EL (cell line): ENCODE results near the gene CENPP.

Experiments used
- DNase-seq: peaks from one replicate; pipeline ENCODE4 v3.0.0-alpha.2; 2016

Gene CENPP

DNA sequence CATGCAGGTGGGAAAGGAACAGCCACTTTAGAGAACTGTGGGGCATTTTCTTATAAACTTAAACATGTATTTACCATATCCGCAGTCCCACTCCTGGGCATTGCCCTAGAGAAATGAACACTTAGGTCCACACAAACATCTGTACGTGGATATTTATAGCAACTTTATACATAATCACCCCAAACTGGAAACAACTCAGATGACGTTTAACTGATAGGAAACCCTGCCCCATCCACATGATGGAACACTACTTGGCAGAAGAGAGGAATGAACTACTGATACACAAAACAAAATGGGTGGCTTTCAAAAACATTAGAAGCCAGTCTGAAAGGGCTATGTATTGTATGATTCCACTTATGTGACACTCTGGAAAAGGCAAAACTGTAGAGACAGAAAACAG, 187.6 kb downstream of the CENPP start:
- no peak for DNase-seq

DNA sequence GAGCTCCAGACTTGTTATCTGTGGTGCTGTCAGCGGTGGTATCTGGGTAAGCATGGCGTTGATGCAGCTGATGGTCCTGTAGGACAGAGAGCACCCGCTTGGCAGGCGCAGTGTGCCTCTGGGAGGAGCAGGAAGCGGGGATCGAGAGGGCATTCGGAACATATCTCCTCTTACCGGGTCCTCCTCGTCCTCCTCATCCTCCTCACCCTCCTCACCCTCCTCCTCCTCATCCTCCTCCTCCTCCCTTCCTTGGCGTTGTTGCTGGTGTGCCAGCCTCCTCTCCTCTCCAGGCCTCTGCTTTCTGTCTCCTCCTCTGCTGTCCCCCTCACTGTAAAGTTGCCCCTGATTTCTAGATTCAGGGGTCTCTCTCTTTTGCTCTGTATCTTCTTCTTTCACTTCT, 188.9 kb downstream of the CENPP start:
- DNase-seq, result no peak

GRCh38 chr9:92516521-92516920, 190.8 kb downstream of the CENPP start:
- no peak for DNase-seq

GRCh38 chr9:92517046-92517445, 191.3 kb downstream of the CENPP start:
- DNase-seq, result no peak

GRCh38 chr9:92518199-92518598, 192.4 kb downstream of the CENPP start:
- no peak for DNase-seq

GRCh38 chr9:92520837-92521236, 195.1 kb downstream of the CENPP start:
- DNase-seq, result no peak

DNA sequence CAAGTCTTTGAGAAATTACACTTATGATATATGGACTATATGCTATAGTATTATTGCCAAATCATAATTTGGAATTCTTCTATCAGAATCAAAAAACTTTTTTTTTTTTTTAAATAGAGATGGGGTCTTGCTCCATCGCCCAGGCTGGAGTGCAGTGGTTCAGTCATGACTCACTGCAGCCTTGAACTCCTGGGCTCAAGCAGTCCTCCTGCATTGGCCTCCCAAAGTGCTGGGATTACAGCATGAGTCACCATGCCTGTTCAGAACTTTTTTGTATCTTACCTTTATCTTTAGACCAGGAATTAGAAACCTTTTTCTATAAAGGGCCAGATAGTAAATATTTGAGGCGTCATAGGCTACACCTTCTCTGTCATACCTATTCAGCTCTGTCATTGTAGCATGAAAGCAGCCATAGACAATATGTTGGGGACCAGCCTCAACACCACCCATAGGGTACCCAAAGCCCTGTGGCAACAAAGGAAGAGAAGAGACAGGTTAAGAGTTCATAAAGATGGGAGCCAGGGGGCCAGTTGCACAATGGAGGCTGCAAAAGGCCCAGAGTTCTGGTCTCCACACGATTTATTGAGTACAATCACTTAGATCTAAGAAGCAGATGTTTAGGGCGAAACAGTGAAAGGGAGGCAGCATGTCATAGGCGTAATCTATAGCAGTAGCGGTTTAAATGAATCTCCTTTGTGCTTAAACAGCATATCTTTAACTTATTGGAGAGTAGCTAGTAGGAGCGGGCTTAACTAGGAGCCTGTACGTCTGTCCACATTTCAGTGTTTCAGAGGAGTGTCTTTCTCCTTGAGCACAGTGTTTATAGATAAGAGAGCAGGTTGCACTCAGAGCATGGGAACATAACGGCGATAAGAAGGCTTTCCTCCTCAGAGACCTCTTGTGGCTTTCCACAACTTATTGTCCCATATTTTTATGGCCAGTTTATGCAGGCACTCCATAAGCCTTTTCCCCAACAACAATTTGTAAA, 197.5 kb downstream of the CENPP start:
- no peak for DNase-seq

GRCh38 chr9:92524881-92525280, 199.1 kb downstream of the CENPP start:
- no peak for DNase-seq

GRCh38 chr9:92525306-92525705, 199.6 kb downstream of the CENPP start:
- DNase-seq, result peak; percentile 11

GRCh38 chr9:92527291-92527828, 201.6 kb downstream of the CENPP start:
- DNase-seq, result no peak

DNA sequence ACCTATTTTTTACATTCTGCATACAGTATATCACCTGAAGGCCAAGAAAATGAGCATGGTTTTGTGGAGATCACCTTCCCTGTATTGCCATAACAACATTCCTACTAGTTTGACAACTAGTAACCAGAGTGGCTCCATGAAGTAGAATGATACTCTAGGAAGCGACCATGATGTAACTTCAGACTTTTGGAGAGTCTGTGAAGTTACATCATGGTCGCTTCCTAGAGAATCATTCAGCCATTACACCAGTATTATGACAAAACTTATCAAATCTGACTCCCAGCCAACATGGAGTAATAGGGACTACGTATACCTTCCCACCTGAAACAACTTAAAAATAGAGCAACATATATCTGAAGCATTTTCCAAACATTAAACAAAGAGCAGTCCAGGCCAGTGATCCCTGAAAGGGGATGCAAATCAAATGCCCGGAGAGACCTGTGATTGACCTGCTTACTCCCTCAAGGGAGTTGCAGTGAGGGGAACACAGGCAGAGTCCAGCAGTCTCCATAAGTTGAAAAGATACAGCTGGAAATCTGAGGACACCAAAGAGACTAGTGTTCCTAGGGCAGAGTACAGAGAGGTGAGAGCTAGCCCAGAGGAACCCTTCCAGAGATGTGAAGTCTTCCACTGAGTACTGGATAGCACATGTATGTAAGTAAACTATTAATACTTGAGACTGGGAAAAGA, 202.2 kb downstream of the CENPP start:
- no peak for DNase-seq

- DNase-seq, result no peak
Observed at GRCh38 chr9:92528522-92528849, 202.7 kb downstream of the CENPP start.

GRCh38 chr9:92529124-92529523, 203.4 kb downstream of the CENPP start:
- DNase-seq, result no peak

DNA sequence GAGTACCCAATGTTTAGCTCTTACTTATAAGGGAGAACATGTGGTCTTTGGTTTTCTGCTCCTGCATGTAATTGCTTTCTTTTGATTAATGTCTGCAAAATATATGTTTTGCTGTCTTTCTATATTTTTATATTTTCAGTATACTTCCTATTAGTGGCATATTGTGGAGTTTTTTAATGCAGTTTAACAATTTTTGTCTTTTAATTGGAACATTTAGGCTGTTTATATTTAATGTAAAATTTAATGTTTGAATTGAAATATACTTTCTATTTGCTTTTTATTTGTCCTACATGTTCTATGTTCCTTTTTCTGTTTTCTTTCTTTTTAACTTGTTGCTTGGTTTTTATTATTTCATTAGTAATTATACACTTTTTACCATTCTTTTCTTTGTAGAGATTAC, 205.1 kb downstream of the CENPP start:
- DNase-seq, result no peak

DNA sequence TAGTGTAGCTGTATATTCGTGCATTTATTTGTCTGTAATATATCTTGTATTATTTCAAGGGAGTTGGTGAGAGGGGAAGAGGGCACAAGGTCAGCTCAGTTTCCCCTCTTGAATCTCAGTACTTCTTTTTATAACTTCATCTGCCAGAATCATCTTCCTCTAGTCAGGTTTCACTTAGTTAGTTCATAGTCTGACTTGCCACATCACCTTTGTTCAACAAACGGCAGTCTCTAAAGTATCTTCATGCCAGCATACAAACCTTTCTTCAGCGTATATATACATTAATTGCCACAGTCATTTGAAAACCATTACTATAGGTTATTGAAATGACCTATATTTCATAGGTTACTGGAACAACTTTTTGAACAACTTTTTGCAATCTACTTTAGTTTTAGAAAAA, 208.5 kb downstream of the CENPP start:
- no peak for DNase-seq

DNA sequence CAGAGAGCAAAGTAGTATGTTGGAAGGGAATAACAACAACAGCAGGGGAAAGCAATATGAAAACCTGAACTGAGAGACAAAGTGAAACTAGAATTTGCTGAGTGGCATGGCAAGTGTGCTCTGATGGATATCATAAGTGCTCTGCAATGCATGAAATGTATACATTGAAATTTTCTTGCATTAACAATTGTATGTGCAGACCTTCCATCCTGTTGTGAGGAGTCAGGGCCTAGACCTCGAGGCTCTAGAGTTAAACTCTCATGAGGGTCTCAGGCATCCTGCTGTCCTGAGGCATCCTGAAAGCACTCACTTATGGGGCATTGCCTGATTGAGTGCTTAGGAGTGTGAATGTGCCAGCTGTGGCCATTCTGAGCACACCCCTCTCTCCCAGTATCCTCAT, 208.9 kb downstream of the CENPP start:
- no peak for DNase-seq

GRCh38 chr9:92535940-92536850, 210.4 kb downstream of the CENPP start, which contains the start of gene ECM2:
TSS of gene ECM2 (minus strand) at chr9:92535990. CDS start at chr9:92522866, 13,124 bp downstream.
- no peak for DNase-seq

GRCh38 chr9:92538541-92538940, 212.8 kb downstream of the CENPP start:
- peak; percentile 72 for DNase-seq

- DNase-seq, result no peak
Observed at GRCh38 chr9:92543972-92544371, 218.2 kb downstream of the CENPP start.

- no peak for DNase-seq
Observed at GRCh38 chr9:92545002-92545510, 219.3 kb downstream of the CENPP start.

DNA sequence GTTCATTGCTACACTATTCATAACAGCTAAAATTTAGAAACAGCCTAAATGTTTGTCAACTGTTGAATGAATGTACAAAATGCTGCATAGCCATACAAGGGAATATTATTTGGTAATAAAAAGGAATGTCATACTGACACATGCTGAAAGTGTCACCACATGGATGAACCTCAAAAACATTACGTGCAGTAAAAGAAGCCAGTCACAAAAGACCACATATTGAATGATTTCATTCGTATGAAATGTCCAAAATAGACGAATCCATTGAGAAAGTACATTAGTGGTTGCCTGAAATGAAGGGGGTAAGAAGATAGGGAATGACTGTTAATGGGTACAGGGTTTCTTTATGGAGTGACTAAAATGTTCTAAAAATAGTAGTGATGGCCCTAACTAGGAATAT, 221.6 kb downstream of the CENPP start:
- peak; percentile 14 for DNase-seq

DNA sequence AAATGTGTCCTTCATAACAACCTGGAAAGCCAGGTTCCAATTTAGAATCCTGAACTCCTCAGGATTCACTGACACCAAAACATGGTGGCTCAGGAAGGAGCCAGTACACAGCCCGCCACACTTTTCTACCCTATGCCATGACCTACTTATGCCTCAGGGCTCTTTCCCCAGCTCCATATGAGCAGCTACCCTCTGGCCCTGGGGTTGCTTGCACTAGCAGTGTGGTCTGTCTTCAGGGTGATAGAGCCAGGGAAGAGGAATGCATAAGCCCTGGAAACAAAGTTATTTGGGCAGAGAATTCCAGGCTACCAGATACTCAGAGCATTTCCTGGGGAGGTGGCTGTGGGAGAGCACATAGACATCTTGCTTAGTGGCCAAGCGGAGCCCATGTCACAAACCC, 225.0 kb downstream of the CENPP start:
- no peak for DNase-seq
